GM12878 (cell line): Measurements from ENCODE around the gene MS4A2.

Experiments used
- EP300 ChIP-seq, 2 experiments: fragments of 150-350 bp in 1 of 2; IDR thresholded peaks; 2 replicates each; pipeline ENCODE4 v1.6.1; 2011 to 2012; ENCODE audit warnings: low read depth in 2 of 2, low read length in 2 of 2, borderline replicate concordance in 1 of 2, improper control_type of control experiment in 1 of 2, inconsistent platforms in 1 of 2; ENCODE audit not compliant: control insufficient read depth in 1 of 2
- TF ChIP-seq, protein P1 (sequence below): fragments of 150-350 bp; IDR thresholded peaks from 2 replicates; pipeline ENCODE4 v1.6.1; 2016; ENCODE audit warnings: low read depth, low read length

- TF ChIP-seq, protein P1, sequence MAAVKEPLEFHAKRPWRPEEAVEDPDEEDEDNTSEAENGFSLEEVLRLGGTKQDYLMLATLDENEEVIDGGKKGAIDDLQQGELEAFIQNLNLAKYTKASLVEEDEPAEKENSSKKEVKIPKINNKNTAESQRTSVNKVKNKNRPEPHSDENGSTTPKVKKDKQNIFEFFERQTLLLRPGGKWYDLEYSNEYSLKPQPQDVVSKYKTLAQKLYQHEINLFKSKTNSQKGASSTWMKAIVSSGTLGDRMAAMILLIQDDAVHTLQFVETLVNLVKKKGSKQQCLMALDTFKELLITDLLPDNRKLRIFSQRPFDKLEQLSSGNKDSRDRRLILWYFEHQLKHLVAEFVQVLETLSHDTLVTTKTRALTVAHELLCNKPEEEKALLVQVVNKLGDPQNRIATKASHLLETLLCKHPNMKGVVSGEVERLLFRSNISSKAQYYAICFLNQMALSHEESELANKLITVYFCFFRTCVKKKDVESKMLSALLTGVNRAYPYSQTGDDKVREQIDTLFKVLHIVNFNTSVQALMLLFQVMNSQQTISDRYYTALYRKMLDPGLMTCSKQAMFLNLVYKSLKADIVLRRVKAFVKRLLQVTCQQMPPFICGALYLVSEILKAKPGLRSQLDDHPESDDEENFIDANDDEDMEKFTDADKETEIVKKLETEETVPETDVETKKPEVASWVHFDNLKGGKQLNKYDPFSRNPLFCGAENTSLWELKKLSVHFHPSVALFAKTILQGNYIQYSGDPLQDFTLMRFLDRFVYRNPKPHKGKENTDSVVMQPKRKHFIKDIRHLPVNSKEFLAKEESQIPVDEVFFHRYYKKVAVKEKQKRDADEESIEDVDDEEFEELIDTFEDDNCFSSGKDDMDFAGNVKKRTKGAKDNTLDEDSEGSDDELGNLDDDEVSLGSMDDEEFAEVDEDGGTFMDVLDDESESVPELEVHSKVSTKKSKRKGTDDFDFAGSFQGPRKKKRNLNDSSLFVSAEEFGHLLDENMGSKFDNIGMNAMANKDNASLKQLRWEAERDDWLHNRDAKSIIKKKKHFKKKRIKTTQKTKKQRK, result no peak
- TF ChIP-seq EP300 (IDR thresholded peaks at IDR 0.05; ENCODE audit: borderline replicate concordance in 1 of 2, control insufficient read depth in 1 of 2, low read depth in 2 of 2, low read length in 2 of 2), result no peak
Measured at GRCh38 chr11:60131912-60132311, 43.4 kb downstream of the MS4A2 start.
